Smooth muscle cell (in vitro differentiated cells): Measurements from ENCODE around the gene TMEM250. TPM values are rescaled to one million over a fixed set of nuclear protein-coding genes. Genes with fewer than 3 reads are reported as not detected.

Experiments used
- DNase-seq: peaks from one replicate; lab custom pipeline; 2025; ENCODE audit not compliant: unreplicated experiment; lab: John Stamatoyannopoulos, UW
- H2AFZ ChIP-seq: fragments of 200-600 bp; sonication (generic); 2 replicates; pipeline ENCODE4 v1.6.0; 2016; ENCODE audit warnings: antibody characterized with exemption, low read depth, mild to moderate bottlenecking
- H3F3A ChIP-seq: fragments of 200-600 bp; sonication (generic); 2 replicates; pipeline ENCODE4 v1.6.0; 2017; ENCODE audit warnings: antibody characterized with exemption, low read depth
- H3K27ac ChIP-seq: fragments of 200-600 bp; sonication (generic); 2 replicates; pipeline ENCODE4 v1.5.1; 2016; ENCODE audit warnings: low read depth, mild to moderate bottlenecking
- H3K27me3 ChIP-seq: fragments of 200-600 bp; sonication (generic); 2 replicates; pipeline ENCODE4 v1.6.1; 2016; ENCODE audit warnings: low read depth, mild to moderate bottlenecking
- H3K36me3 ChIP-seq: fragments of 200-600 bp; sonication (generic); 2 replicates; pipeline ENCODE4 v1.5.1; 2016; ENCODE audit warnings: low read depth
- H3K4me1 ChIP-seq: fragments of 200-600 bp; sonication (generic); 2 replicates; pipeline ENCODE4 v1.5.1; 2016; ENCODE audit warnings: low read depth
- H3K4me2 ChIP-seq: fragments of 200-600 bp; sonication (generic); 2 replicates; pipeline ENCODE4 v1.6.0; 2016; ENCODE audit warnings: mild to moderate bottlenecking
- H3K4me3 ChIP-seq: fragments of 200-600 bp; sonication (generic); 2 replicates; pipeline ENCODE4 v1.5.1; 2016; ENCODE audit warnings: mild to moderate bottlenecking
- H3K79me2 ChIP-seq: fragments of 200-600 bp; sonication (generic); 2 replicates; pipeline ENCODE4 v1.6.0; 2016; ENCODE audit warnings: low read depth, mild to moderate bottlenecking
- H3K9ac ChIP-seq: fragments of 200-600 bp; sonication (generic); 2 replicates; pipeline ENCODE4 v1.6.0; 2016; ENCODE audit warnings: low read depth
- H3K9me3 ChIP-seq: fragments of 200-600 bp; sonication (generic); replicated peaks from 2 replicates; pipeline ENCODE4 v1.5.1; 2016; ENCODE audit warnings: low read depth
- H4K20me1 ChIP-seq: fragments of 200-600 bp; sonication (generic); 2 replicates; pipeline ENCODE4 v1.6.0; 2016; ENCODE audit warnings: low read depth
- whole genome bisulfite sequencing: methylation state at CpG from one replicate; pipeline ENCODE4 v1.1.7; 2016; ENCODE audit warnings: low lambda C conversion rate; 5-methylcytosine and 5-hydroxymethylcytosine counted together
- polyA plus RNA-seq: library from polyadenylated mRNA; unstranded; fragments of >200 nt; fragmentation: Nextera tagmentation; extraction: Ambion mirVana; gene quantifications from 2 replicates; pipeline ENCODE4 v1.2.1, GENCODE V29; 2016
- total RNA-seq: library from RNA; depleted of rRNA; stranded (reverse); fragments of >200 nt; gene quantifications from 2 replicates; pipeline ENCODE4 v1.2.3, GENCODE V29; 2014
- TF ChIP-seq, protein P1 (sequence below): fragments of 200-600 bp; sonication (generic); IDR thresholded peaks from 2 replicates; pipeline ENCODE4 v1.5.1; 2017; ENCODE audit warnings: borderline replicate concordance, mild to moderate bottlenecking, antibody characterized with exemption; ENCODE audit not compliant: insufficient read depth, poor library complexity, severe bottlenecking

TMEM250 gene
- total and polyA plus RNA-seq, 2 experiments from 2014 or later, result 26.7 to 38.2 TPM

DNA sequence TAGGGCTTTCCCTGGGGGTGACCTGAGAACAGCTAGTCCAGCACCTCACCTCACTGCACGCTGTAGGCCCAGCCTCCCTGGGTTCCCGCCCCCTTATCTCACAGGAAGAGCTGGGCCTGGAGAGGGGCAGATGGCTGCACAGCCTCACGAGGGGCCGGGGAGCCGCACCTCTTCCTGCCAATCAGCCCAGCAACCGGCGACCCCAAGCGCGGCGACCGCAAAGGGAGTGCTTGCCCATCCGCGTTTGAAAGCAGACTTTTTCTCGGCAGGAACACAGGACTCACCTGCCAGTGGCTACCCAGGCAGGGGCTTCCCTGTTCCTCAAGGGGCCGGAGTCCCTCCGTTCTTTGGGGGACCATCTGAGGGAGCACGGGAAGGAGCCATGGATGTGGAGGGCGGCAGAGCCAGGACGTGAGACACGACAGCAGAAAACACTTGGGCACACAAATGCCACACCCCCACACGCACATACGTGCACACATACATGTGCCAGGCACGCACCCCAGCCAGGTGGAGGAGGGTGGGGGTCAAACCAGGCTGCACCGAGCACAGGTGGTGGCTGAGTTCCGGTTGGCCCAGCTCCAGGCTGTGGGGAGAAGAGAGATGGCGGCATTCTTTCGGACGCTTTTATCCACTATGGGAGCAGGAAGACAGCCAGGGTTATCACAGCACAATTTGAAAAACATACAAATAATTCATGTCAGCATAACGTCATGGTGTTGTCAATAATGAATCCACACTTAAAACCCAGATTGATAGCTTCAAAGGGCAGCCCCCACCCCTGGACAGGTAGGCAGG lies 11.3 kb downstream of the TMEM250 start:
- peaks cover 10% of the 10 kb centered on the region for H3F3A ChIP-seq
- no peak overlapping the region for H3K27ac ChIP-seq
- H3K9me3 ChIP-seq, result no peaks in the 10 kb centered on the region
- no peak for DNase-seq
- H2AFZ ChIP-seq, result no peak overlapping the region
- no peaks in the 10 kb centered on the region for H3K27me3 ChIP-seq
- H3K79me2 ChIP-seq, result no peaks in the 10 kb centered on the region
- no peaks in the 10 kb centered on the region for H4K20me1 ChIP-seq
- H3K4me3 ChIP-seq, result no peak overlapping the region
- TF ChIP-seq, protein P1, sequence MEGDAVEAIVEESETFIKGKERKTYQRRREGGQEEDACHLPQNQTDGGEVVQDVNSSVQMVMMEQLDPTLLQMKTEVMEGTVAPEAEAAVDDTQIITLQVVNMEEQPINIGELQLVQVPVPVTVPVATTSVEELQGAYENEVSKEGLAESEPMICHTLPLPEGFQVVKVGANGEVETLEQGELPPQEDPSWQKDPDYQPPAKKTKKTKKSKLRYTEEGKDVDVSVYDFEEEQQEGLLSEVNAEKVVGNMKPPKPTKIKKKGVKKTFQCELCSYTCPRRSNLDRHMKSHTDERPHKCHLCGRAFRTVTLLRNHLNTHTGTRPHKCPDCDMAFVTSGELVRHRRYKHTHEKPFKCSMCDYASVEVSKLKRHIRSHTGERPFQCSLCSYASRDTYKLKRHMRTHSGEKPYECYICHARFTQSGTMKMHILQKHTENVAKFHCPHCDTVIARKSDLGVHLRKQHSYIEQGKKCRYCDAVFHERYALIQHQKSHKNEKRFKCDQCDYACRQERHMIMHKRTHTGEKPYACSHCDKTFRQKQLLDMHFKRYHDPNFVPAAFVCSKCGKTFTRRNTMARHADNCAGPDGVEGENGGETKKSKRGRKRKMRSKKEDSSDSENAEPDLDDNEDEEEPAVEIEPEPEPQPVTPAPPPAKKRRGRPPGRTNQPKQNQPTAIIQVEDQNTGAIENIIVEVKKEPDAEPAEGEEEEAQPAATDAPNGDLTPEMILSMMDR, result no peak
- no peak overlapping the region for H3K4me2 ChIP-seq
- H3K36me3 ChIP-seq, result no peaks in the 10 kb centered on the region
- H3K4me1 ChIP-seq, result peaks cover 37% of the 10 kb centered on the region
- 88% methylated on average over 29 of the region's 29 CpGs for WGBS
- no peak overlapping the region for H3K9ac ChIP-seq

DNA sequence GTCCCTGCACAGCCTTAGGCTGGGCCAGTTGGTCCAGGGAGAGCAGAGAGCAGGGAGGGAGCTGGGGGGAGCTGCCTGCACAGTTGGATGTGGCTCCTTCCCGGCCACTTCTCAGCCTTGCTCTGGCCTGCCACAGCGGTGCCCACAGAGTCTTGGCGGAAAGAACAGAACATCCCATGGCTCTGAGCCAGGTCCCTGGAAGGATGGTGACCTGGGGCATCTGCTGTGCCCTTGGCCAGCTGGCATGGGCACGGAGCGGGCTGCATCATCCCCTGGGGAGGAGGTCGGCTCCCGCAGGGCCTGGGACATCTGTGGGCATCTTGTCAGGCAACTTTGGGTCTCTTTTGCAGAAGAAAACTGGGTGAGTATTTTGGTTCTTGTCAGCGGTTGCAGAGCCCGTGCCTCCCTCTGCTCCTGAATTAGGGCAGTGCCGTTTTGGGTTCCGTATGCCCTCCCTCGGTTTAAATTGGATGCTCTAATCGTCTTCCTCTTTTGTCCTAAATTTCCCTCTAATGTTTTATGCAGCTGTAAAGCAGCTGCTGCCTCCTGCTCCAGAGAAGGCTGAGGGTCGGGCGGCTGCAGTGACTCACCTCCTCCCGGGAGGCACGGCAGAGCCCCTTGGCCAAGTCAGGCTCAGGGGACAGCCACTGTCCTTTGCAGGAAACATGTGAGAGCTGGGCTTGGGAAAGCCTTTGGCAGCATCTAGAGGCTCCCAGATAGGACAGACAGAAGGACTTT lies 13.1 kb downstream of the TMEM250 start:
- no peaks in the 10 kb centered on the region for H3K36me3 ChIP-seq
- H3K4me1 ChIP-seq, result peaks cover 35% of the 10 kb centered on the region
- no peak overlapping the region for H2AFZ ChIP-seq
- H3K9ac ChIP-seq, result no peak overlapping the region
- peak overlapping the region; percentile 44 for H3K4me2 ChIP-seq
- no peak overlapping the region for H3K4me3 ChIP-seq
- TF ChIP-seq, protein P1, result no peak
- no peaks in the 10 kb centered on the region for H3K27me3 ChIP-seq
- no peak for DNase-seq
- H3K9me3 ChIP-seq, result no peaks in the 10 kb centered on the region
- WGBS, result 61% methylated on average over 17 of the region's 17 CpGs
- H3F3A ChIP-seq, result peaks cover 10% of the 10 kb centered on the region
- no peaks in the 10 kb centered on the region for H3K79me2 ChIP-seq
- H4K20me1 ChIP-seq, result no peaks in the 10 kb centered on the region
- no peak overlapping the region for H3K27ac ChIP-seq

DNA sequence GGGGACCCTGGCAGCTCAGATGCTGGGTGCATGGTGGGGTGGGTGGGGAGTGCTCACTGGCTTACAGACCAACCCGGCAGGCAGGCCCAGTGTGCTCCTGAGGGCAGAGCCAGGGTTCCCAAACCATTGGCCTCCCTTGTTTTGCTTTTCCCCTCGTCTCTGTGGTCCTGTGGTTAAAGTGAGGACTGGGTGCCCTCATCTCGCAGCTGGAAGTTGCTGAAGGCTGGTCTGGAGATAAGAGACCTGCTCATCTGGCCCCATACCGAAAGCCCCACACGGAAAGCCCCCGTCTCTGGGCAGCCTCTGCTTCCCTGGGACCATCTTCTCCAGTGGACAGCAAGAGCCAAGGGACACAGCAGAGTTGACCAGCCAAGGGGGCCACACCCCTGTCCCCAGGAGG lies 13.8 kb downstream of the TMEM250 start:
- no peaks in the 10 kb centered on the region for H3K9me3 ChIP-seq
- 43% methylated on average over 6 of the region's 6 CpGs for WGBS
- TF ChIP-seq, protein P1, result no peak
- H3K4me3 ChIP-seq, result no peak overlapping the region
- DNase-seq, result no peak
- no peaks in the 10 kb centered on the region for H3K79me2 ChIP-seq
- H3K36me3 ChIP-seq, result no peaks in the 10 kb centered on the region
- no peaks in the 10 kb centered on the region for H4K20me1 ChIP-seq
- no peak overlapping the region for H2AFZ ChIP-seq
- peaks cover 10% of the 10 kb centered on the region for H3F3A ChIP-seq
- H3K27me3 ChIP-seq, result no peaks in the 10 kb centered on the region
- H3K4me2 ChIP-seq, result no peak overlapping the region
- no peak overlapping the region for H3K27ac ChIP-seq
- no peak overlapping the region for H3K9ac ChIP-seq
- H3K4me1 ChIP-seq, result peaks cover 35% of the 10 kb centered on the region
